Fibroblast of lung (primary cell): ENCODE data around the gene HMCES. TPM values are rescaled to one million over a fixed set of nuclear protein-coding genes. Genes with fewer than 3 reads are reported as not detected.

Source experiments
- DNase-seq, 2 donors: peaks; one replicate each; pipeline versions ENCODE4 v3.0.0 to v3.0.0-alpha.2; 2010; ENCODE audit warnings: low read depth in 2 of 2
- H2AFZ ChIP-seq: 2 replicates; pipeline ENCODE4 v1.5.1; 2012; ENCODE audit warnings: low read length, control low read depth, inconsistent platforms
- H3K27ac ChIP-seq: 2 replicates; pipeline ENCODE4 v1.5.1; 2011; ENCODE audit warnings: low read length, control low read depth; ENCODE audit not compliant: insufficient read depth
- H3K27me3 ChIP-seq: 2 replicates; pipeline ENCODE4 v1.5.1; 2011; ENCODE audit warnings: mild to moderate bottlenecking, low read length; ENCODE audit not compliant: control insufficient read depth, insufficient read depth
- H3K36me3 ChIP-seq: 2 replicates; pipeline ENCODE4 v1.5.1; 2011; ENCODE audit warnings: low read length; ENCODE audit not compliant: control insufficient read depth, insufficient read depth
- H3K4me1 ChIP-seq: 2 replicates; pipeline ENCODE4 v1.5.1; 2011; ENCODE audit warnings: low read length; ENCODE audit not compliant: control insufficient read depth, insufficient read depth; ENCODE audit errors: extremely low read depth
- H3K4me2 ChIP-seq: 2 replicates; pipeline ENCODE4 v1.5.1; 2011; ENCODE audit warnings: low read length, control low read depth; ENCODE audit not compliant: insufficient read depth; ENCODE audit errors: extremely low read depth
- H3K4me3 ChIP-seq, 4 experiments: fragments of 200-600 bp in 1 of 4; sonication (generic) in 1 of 4; replicated peaks in 1 of 4; 2 replicates each; pipeline ENCODE4 v1.5.1; 2011 to 2016; ENCODE audit warnings: low read length in 4 of 4, low read depth in 3 of 4, mild to moderate bottlenecking in 3 of 4, control low read depth in 2 of 4, inconsistent platforms in 1 of 4, mixed read lengths in 1 of 4; ENCODE audit not compliant: insufficient read depth in 1 of 4; ENCODE audit errors: control extremely low read depth in 1 of 4
- H3K79me2 ChIP-seq: 2 replicates; pipeline ENCODE4 v1.5.1; 2012; ENCODE audit warnings: mild to moderate bottlenecking, low read length, inconsistent platforms; ENCODE audit not compliant: control insufficient read depth, insufficient read depth
- H3K9ac ChIP-seq: 2 replicates; pipeline ENCODE4 v1.5.1; 2011; ENCODE audit warnings: mild to moderate bottlenecking, low read length, control low read depth; ENCODE audit not compliant: insufficient read depth
- H3K9me3 ChIP-seq: 2 replicates; pipeline ENCODE4 v1.5.1; 2012; ENCODE audit warnings: low read depth, low read length; ENCODE audit not compliant: control insufficient read depth, insufficient read depth
- H4K20me1 ChIP-seq: 2 replicates; pipeline ENCODE4 v1.5.1; 2011; ENCODE audit warnings: low read length; ENCODE audit not compliant: control insufficient read depth, insufficient read depth; ENCODE audit errors: extremely low read depth
- CTCF ChIP-seq, 2 donors: IDR thresholded peaks in 1 of 2; conservative IDR thresholded peaks in 1 of 2; 1 replicate in 1 of 2; 2 replicates in 1 of 2; pipeline ENCODE4 v1.5.1; 2011 to 2012; ENCODE audit warnings: low read length in 2 of 2, control low read depth in 1 of 2, inconsistent platforms in 1 of 2, low read depth in 1 of 2, mild to moderate bottlenecking in 1 of 2
- EZH2 ChIP-seq: IDR thresholded peaks from 2 replicates; pipeline ENCODE4 v1.5.1; 2012; ENCODE audit warnings: low read length, control low read depth, mild to moderate bottlenecking; ENCODE audit errors: missing control alignments
- polyA plus RNA-seq, 2 donors: library from polyadenylated mRNA; depleted of rRNA in 1 of 2; stranded (reverse) in 1 of 2; unstranded in 1 of 2; fragments of >200 nt; gene quantifications; 2 replicates each; pipeline ENCODE4 v1.2.1, GENCODE V29; 2011 to 2012; ENCODE audit warnings: missing spikeins in 1 of 2
- total RNA-seq: library from RNA; depleted of rRNA; stranded (reverse); fragments of >200 nt; gene quantifications from 2 replicates; pipeline ENCODE4 v1.2.1, GENCODE V29; 2014

The HMCES gene
- total and polyA plus RNA-seq, 2 donors (not counting 1 experiment from before 2014, with no cell fraction given): 12.2 to 22.8 TPM

GRCh38 chr3:129341331-129342141, 62.9 kb downstream of the HMCES start:
- no peak for DNase-seq

GRCh38 chr3:129343643-129344360, 65.1 kb downstream of the HMCES start:
- H3K27me3 ChIP-seq: peaks cover 16% of the 10 kb centered on the region
- H3K4me2 ChIP-seq: peak overlapping the region; percentile 25
- no peaks in the 10 kb centered on the region for H3K4me1 ChIP-seq
- no peak overlapping the region for H3K27ac ChIP-seq
- H3K9me3 ChIP-seq: no peaks in the 10 kb centered on the region
- no peaks in the 10 kb centered on the region for H3K79me2 ChIP-seq
- peak overlapping the region in 1 of 4 experiments; percentile 14 for H3K4me3 ChIP-seq
- peak; percentile 20 to 27 for DNase-seq
- TF ChIP-seq EZH2: no peak
- TF ChIP-seq CTCF (conservative IDR thresholded peaks at IDR 0.05 in 1 of 2, IDR thresholded peaks at IDR 0.05 in 1 of 2; ENCODE audit: low read depth in 1 of 2, low read length in 2 of 2): peak; percentile 54 to 55
- no peak overlapping the region for H2AFZ ChIP-seq
- H3K36me3 ChIP-seq: no peaks in the 10 kb centered on the region
- no peaks in the 10 kb centered on the region for H4K20me1 ChIP-seq
- no peak overlapping the region for H3K9ac ChIP-seq

More at GRCh38 chr3:129341331-129342141, 62.9 kb downstream of the HMCES start:
- H3K9me3 ChIP-seq: no peaks in the 10 kb centered on the region
- H3K36me3 ChIP-seq: no peaks in the 10 kb centered on the region
- H2AFZ ChIP-seq: no peak overlapping the region
- peaks cover 13% of the 10 kb centered on the region for H3K27me3 ChIP-seq
- H3K27ac ChIP-seq: no peak overlapping the region
- H3K4me1 ChIP-seq: no peaks in the 10 kb centered on the region
- no peak overlapping the region for H3K4me3 ChIP-seq
- TF ChIP-seq EZH2 (no peak), CTCF (conservative IDR thresholded peaks at IDR 0.05 in 1 of 2, IDR thresholded peaks at IDR 0.05 in 1 of 2; ENCODE audit: low read depth in 1 of 2, low read length in 2 of 2) (no peak)
- H4K20me1 ChIP-seq: no peaks in the 10 kb centered on the region
- no peak overlapping the region for H3K4me2 ChIP-seq
- no peak overlapping the region for H3K9ac ChIP-seq
- no peaks in the 10 kb centered on the region for H3K79me2 ChIP-seq

GRCh38 chr3:129344540-129345220, 66.0 kb downstream of the HMCES start:
- DNase-seq: no peak

More at GRCh38 chr3:129344540-129345220, 66.0 kb downstream of the HMCES start:
- Histone ChIP-seq H3K4me2 (no peak overlapping the region), H3K4me3 (no peak overlapping the region), H3K27me3 (peaks cover 16% of the 10 kb centered on the region), H3K27ac (no peak overlapping the region), H3K9ac (no peak overlapping the region), H2AFZ (no peak overlapping the region), H3K36me3 (no peaks in the 10 kb centered on the region), H3K9me3 (no peaks in the 10 kb centered on the region), H3K79me2 (no peaks in the 10 kb centered on the region), H3K4me1 (no peaks in the 10 kb centered on the region), H4K20me1 (no peaks in the 10 kb centered on the region)
- TF ChIP-seq EZH2: no peak
- no peak for TF ChIP-seq CTCF (conservative IDR thresholded peaks at IDR 0.05 in 1 of 2, IDR thresholded peaks at IDR 0.05 in 1 of 2; ENCODE audit: low read depth in 1 of 2, low read length in 2 of 2)
